ENCODE results near the gene BMI1. TPM values are rescaled to one million over a fixed set of nuclear protein-coding genes. Genes with fewer than 3 reads are reported as not detected.

The BMI1 gene
- total RNA-seq, 2 donors from 2014 or later: 56.5 to 71.7 TPM

DNA sequence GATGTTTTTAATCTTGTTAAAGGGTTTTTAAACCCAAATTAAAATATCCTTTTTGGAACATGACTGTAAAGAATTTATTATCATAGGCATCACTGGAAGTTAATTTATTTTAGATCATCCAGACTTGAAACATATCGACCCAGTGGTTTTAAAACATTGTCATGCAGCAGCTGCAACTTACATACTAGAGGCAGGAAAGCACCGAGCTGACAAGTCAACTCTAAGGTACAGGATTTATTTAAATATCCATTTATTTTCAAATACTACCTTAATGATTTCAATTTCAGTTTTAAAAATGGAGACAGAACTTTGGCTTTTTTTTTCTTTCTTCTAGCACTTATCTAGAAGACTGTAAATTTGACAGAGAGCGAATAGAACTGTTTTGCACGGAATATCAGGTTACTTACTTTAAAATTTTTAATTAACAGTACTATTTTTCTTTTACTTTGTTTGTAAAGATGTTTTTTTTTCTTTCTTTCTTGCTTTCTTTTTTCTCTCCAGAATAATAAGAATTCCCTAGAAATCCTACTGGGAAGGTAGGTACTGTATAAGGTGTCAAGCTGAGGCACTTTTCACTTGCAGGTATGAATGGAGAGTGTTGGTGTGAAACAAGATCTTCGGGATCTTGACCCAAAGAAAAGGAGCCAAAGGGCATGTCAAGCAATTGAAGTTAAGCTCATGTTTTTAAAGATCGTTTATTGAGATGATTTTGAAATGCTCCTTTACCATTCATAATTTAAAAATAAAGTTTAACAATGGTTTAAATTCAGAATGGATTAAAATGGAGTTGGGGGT is 2.9 kb upstream of the BMI1 start:
- intact Hi-C loops (cut with DNase I): loop anchor here in 1 of 2 donors (5.0 kb wide), 1 partner anchor 66 kb away; no protein-coding TSS in a partner anchor

DNA sequence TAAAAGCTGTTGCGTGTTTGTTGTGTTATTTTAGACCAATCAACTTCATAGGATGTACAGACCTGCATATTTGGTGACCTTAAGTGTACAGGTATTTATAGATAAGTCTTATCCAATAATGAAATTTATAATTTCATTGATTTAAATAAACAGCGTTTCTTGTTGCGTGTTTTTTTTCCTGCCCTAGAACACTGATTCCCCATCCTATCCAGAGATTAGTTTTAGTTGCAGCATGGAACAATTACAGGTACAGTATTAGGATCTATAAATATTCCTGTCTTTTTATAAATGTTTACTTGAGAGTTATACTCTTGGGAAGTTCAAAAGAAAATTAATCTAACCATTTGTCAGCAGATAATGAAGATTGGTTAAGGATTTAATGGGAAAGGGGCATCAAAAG is 2.1 kb upstream of the BMI1 start:
- no peak for DNase-seq (ENCODE audit: low spot score)
- intact Hi-C loops (cut with DNase I): loop anchor here in 1 of 2 donors (5.0 kb wide), 1 partner anchor 66 kb away; no protein-coding TSS in a partner anchor

More for the DNA sequence above, 2.9 kb upstream of the BMI1 start:
- no peak for DNase-seq (ENCODE audit: low spot score)

DNA sequence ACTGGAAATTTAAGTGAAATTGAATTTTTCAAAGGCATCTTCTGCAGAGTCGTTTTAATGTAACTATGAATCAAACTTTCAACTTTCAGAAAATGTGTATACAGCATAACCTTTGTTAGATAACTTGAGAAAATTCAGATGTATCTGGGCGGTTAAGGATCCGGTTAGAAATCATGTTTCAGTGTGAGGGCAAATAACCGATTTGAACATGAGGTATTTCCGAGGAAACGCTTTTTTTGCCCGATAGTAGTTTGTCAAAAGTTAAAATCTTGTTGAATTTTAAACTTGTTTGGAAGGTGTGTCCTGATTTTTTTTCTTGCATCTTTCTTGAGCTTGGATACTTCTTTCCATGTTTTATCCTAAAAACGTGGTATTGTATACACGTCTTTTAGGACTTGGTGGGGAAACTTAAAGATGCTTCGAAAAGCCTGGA is 1.3 kb upstream of the BMI1 start:
- no peak for DNase-seq (ENCODE audit: low spot score)
- intact Hi-C loops (cut with DNase I): loop anchor here in 1 of 2 donors (5.0 kb wide), 1 partner anchor 67 kb away; no protein-coding TSS in a partner anchor

- no peak for DNase-seq (ENCODE audit: low spot score)
Measured at GRCh38 chr10:22319980-22320558, 830 bp upstream of the BMI1 start.

GRCh38 chr10:22321156-22321923 is 441 bp downstream of the BMI1 start:
- intact Hi-C loops (cut with DNase I): no loop called here
- DNase-seq (ENCODE audit: low spot score): peak; percentile 87

More at GRCh38 chr10:22319980-22320558, 830 bp upstream of the BMI1 start:
- intact Hi-C loops (cut with DNase I): loop anchor here in 1 of 2 donors (5.0 kb wide), 1 partner anchor 68 kb away; no protein-coding TSS in a partner anchor

DNA sequence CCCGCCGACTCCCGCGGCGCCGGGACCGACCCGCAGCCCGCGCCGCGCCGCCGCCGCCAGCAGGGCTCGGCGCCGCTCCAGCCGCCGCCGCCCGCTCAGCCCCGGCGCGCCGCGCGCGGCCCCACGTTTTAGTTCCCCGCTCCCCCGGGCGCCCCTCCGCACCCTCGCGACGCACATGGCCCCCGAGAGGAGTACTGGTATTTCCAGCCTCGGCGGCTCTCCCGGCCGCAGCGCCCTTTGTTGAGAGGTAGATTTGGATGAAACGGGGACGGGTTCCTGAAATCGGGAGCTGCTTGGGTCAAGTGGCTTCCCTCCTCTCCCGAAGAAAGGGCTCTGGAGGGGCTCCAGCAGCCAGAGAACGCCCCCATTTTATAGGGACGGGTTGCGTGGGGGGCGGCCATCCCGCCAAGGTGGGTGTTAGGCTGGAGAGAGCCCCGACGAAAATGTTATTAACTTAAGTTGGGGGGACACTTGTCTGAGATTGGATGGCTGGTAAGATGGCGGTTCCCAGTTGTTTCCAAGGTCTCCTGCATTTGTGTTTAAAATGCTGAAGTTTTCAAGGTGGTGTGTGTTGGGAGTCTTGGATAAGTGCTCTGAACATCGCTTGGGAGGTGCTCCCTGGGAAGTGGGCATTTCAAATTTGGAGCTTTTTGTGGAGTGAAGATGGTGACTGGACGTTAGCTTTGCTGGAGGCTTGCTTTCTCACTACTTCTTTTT is 1.2 kb downstream of the BMI1 start:
- peak; percentile 83 for DNase-seq (ENCODE audit: low spot score)
- intact Hi-C loops (cut with DNase I): no loop called here

GRCh38 chr10:22322641-22323160 is 1.8 kb downstream of the BMI1 start:
- intact Hi-C loops (cut with DNase I): no loop called here

DNA sequence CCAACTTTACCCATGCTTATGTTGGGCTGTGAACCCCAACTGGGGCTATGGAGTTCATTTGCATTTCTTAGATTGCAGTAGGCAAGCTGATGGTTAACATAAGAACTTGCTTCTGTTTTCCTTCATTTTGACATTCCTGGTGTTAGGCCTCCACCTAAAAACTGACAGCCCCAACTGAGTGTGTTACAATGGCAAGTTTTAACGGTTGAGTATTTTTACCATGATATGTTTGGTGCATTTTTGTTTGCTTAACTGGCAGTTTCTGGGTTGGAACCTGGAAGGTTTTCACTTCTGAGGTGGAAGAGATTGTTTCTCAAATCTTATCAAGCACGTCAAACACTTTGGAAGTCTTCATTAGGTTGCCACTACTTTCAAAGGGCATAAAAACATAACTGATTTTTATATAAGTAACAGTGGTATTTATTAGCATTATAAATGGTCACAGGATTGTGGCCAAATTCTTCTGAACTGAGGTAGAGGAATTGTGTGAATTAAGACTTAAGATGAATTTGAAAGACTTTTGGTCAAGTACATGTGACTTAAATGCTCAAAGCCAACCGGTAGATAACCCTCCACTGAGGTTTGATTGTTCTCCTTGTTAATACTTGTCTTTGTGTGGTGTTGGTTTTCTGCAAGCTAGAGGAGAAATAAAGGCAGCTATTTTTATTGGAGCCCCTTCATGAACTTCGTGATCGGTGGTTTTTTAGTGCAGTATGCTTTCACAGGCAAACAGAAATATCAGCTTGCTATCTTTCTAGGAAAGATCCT is 2.8 kb downstream of the BMI1 start:
- DNase-seq (ENCODE audit: low spot score): no peak
- intact Hi-C loops (cut with DNase I): no loop called here

More at GRCh38 chr10:22322641-22323160, 1.8 kb downstream of the BMI1 start:
- no peak for DNase-seq (ENCODE audit: low spot score)

- intact Hi-C loops (cut with DNase I): no loop called here
Measured at GRCh38 chr10:22324413-22324812, 3.5 kb downstream of the BMI1 start.

GRCh38 chr10:22324893-22325271 is 4.0 kb downstream of the BMI1 start:
- DNase-seq (ENCODE audit: low spot score): no peak
- intact Hi-C loops (cut with DNase I): no loop called here

More at GRCh38 chr10:22324413-22324812, 3.5 kb downstream of the BMI1 start:
- DNase-seq (ENCODE audit: low spot score): no peak

- intact Hi-C loops (cut with DNase I): loop anchor here in 1 of 2 donors (1.0 kb wide), 1 partner anchor 16 kb away; no protein-coding TSS in a partner anchor
- DNase-seq (ENCODE audit: low spot score): peak; percentile 93
Measured at GRCh38 chr10:22325272-22326144, 4.6 kb downstream of the BMI1 start.

DNA sequence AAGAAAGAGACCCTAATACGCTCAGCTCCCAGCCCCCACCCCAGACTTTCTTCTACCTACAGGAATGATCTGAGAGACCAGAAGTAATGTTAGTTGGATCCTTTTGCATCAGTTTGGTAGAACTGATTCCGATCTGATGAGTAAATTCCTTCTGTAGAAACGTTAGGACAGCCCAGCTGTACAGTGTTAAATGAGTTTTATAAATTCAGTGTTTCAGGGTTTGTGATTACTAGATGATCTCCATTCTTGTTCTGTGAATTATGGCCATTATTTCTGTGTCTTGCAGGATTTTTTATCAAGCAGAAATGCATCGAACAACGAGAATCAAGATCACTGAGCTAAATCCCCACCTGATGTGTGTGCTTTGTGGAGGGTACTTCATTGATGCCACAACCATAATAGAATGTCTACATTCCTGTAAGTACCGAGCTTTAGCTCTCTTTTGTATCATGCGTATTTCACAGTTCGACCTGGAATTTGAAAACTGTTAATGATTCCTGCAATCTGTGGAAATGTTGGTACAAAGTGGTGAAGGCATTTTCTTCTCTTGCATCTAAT is 5.3 kb downstream of the BMI1 start:
- DNase-seq (ENCODE audit: low spot score): no peak
- intact Hi-C loops (cut with DNase I): loop anchor here in 1 of 2 donors (1.0 kb wide), 1 partner anchor 15 kb away; no protein-coding TSS in a partner anchor

- no peak for DNase-seq (ENCODE audit: low spot score)
- intact Hi-C loops (cut with DNase I): no loop called here
Measured at GRCh38 chr10:22329150-22329549, 8.3 kb downstream of the BMI1 start.

DNA sequence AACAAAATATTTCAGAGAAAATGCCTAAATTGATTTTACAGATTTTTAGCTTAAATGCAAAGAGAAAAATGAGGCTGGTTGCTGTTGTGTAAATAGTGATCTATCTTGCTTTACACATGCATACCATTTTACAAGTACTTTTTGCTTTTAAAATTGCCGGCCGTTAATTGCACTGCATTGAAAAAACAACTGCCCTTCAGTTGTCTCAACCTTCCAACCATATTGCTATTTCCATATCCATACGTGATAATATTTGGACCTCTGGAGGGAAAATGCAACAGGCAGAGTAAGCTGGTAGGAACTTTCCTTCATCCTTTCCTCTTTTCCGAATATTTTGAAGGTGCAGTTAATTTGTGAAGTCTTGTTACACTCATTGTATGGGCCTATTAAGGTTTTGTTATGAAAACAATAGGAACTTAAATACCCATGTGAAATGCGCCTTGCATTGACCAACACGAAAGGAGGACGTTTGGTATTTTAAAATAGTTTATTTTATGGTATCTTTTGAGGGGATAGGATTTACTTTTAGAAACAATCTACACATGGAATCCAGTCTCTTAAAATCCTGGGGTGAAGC is 11.3 kb downstream of the BMI1 start:
- DNase-seq (ENCODE audit: low spot score): no peak
- intact Hi-C loops (cut with DNase I): no loop called here

DNA sequence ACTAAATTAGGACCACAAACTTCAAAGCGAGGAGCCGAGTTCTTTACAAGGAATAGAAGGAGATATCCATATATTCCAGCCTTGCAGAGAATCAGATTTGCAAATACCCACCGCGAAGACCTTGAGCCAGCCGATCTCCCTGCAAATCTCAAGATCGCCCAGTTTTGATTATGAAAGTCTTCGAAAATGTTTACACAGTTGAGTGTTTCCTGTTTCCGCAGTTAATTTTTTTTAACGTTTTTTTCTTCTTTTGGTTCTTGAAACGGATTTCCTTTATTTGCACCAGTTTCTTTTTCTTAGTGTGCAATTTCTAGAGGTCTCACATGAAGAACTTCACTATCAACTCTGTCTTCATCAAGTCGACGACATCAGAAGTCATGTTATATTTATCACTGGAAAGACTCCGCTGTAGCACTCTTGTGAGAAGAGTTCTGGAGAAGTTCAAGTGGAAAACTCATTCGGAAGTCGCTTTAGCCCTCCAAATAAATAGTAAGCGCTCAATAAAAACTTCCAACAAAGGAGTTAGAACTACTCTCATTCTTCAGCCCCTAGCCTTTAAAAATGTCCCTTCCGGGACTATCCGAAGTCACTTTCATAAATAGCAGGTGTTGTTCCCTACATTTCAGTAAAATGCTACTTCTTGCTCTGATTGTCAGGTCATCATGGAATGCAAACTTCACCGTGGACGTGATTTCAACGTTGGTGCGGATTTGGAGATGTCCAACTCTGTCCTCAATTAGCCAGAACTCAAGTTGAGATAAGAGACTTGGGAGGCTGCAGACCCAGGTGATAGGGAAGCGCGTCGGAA is 12.5 kb downstream of the BMI1 start:
- intact Hi-C loops (cut with DNase I): no loop called here

GRCh38 chr10:22333975-22334282 is 13.0 kb downstream of the BMI1 start:
- peak; percentile 37 for DNase-seq (ENCODE audit: low spot score)
- intact Hi-C loops (cut with DNase I): no loop called here

More for the DNA sequence above, 12.5 kb downstream of the BMI1 start:
- no peak for DNase-seq (ENCODE audit: low spot score)
